ENCODE measurements around the gene DENND2C. TPM values are rescaled to one million over a fixed set of nuclear protein-coding genes. Genes with fewer than 3 reads are reported as not detected.
A peak's percentile ranks its signal among the peaks of the same experiment; 100 is the strongest.

DENND2C gene
- total and polyA plus RNA-seq, 9 donors, result 1.5 to 3.6 (median 2.6) TPM

DNA sequence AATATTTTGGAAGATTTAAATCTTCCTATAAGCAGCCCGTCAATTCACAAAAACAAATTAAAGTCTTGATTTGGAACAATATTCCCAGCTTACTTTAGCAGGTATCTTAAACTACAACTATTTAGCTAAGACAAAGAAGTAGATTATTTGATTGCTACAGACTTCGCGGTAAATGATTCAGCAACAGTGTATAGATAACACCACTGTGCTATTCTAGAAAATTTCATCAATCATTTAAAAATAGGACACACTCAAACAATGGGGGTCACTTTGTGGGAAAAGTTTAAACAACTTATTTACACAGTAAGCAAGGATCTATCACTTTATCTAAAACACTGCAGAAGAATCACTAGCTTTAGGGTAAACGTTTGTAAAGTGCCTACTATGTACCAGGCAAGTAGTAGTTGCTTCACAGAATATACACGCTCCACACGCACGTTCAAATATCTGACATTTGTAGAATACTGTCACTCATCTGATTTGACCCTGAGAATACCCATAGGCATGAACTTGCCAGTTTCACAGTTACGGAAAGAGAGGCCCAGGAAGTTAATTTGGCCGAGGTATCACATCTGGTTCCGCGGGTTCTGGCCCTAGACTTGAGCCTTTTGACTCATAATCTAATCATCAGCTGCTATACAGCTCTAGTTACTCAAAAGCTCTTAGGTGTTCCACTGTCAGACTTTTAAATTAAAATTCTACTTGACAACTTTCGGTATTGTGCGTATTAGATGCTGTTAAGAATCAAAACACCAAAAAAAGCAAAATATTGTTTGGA lies 876 bp downstream of the DENND2C start:
- TF ChIP-seq POLR2A (IDR thresholded peaks at IDR 0.05) (no peak), EP300 (IDR thresholded peaks at IDR 0.05) (no peak)
- TF ChIP-seq, protein P1, sequence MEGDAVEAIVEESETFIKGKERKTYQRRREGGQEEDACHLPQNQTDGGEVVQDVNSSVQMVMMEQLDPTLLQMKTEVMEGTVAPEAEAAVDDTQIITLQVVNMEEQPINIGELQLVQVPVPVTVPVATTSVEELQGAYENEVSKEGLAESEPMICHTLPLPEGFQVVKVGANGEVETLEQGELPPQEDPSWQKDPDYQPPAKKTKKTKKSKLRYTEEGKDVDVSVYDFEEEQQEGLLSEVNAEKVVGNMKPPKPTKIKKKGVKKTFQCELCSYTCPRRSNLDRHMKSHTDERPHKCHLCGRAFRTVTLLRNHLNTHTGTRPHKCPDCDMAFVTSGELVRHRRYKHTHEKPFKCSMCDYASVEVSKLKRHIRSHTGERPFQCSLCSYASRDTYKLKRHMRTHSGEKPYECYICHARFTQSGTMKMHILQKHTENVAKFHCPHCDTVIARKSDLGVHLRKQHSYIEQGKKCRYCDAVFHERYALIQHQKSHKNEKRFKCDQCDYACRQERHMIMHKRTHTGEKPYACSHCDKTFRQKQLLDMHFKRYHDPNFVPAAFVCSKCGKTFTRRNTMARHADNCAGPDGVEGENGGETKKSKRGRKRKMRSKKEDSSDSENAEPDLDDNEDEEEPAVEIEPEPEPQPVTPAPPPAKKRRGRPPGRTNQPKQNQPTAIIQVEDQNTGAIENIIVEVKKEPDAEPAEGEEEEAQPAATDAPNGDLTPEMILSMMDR (IDR thresholded peaks at IDR 0.05), result no peak
- no peak overlapping the region for H3K27ac ChIP-seq
- peak overlapping the region; percentile 82 for H3K4me3 ChIP-seq
- no peaks in the 10 kb centered on the region for H3K9me3 ChIP-seq
- DNase-seq, result no peak
- intact Hi-C loops (cut with DNase I), result no loop called here
- no peaks in the 10 kb centered on the region for H3K27me3 ChIP-seq
- H3K4me1 ChIP-seq (ENCODE audit: insufficient read depth), result peaks cover 3% of the 10 kb centered on the region
- 40 to 43% (median 42%) methylated on average over 13 of the region's 13 CpGs for WGBS, 3 donors
- H3K36me3 ChIP-seq, result no peaks in the 10 kb centered on the region

DNA sequence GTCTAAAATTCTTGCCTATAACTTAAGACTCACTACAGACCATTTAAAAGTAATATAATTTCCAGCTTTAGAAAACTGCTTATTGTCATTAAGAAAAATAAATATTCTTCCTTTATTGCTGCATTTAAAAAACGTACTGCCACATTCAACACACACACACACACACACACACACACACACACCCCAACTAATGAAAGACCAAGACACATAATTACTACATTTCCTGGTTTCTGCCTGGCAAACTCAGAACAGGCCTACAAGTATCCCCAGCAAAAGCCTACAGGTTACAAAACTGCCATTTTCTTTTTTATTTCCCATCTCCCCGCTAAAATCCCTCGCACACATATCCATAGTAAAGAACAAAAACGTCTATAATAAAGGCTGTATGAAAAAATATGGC lies 1.5 kb downstream of the DENND2C start:
- no peak overlapping the region for H3K4me3 ChIP-seq
- no peak overlapping the region for H3K27ac ChIP-seq
- no peak for DNase-seq
- TF ChIP-seq POLR2A (IDR thresholded peaks at IDR 0.05) (no peak), EP300 (IDR thresholded peaks at IDR 0.05) (no peak)
- TF ChIP-seq, protein P1 (IDR thresholded peaks at IDR 0.05), result no peak
- peaks cover 3% of the 10 kb centered on the region for H3K4me1 ChIP-seq (ENCODE audit: insufficient read depth)
- intact Hi-C loops (cut with DNase I), result no loop called here
- no peaks in the 10 kb centered on the region for H3K9me3 ChIP-seq
- H3K36me3 ChIP-seq, result no peaks in the 10 kb centered on the region
- WGBS, 3 donors, result 82 to 93% (median 90%) methylated on average over 4 of the region's 4 CpGs
- H3K27me3 ChIP-seq, result no peaks in the 10 kb centered on the region

GRCh38 chr1:114666954-114667353 lies 2.9 kb downstream of the DENND2C start:
- intact Hi-C loops (cut with DNase I), result no loop called here
- 91 to 94% (median 92%) methylated on average over 3 of the region's 3 CpGs for WGBS, 3 donors
- Histone ChIP-seq H3K4me1 (ENCODE audit: insufficient read depth) (peaks cover 3% of the 10 kb centered on the region), H3K27me3 (no peaks in the 10 kb centered on the region), H3K36me3 (no peaks in the 10 kb centered on the region), H3K4me3 (no peak overlapping the region), H3K9me3 (no peaks in the 10 kb centered on the region), H3K27ac (no peak overlapping the region)
- no peak for DNase-seq
- TF ChIP-seq POLR2A (IDR thresholded peaks at IDR 0.05) (no peak), EP300 (IDR thresholded peaks at IDR 0.05) (no peak)
- TF ChIP-seq, protein P1 (IDR thresholded peaks at IDR 0.05), result no peak

DNA sequence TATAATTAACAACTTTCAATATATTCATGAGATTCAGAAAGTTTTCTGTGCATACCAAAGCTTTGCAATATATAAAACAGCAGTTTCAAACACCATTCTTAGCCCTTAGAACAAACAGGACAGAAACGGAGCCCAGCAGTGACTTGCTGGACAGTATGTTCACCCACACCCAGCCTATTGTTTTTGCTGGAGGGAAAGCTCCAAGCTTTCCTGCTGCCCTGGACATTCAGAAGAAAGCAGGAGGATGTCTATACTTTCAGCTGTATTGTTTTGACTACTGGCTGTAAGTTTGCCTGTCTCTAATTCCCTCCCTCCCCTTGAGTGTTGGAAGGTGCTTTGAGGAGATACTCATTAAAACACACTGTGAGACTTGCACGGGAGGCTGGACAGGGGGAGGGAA lies 9.6 kb downstream of the DENND2C start:
- H3K27ac ChIP-seq, result no peak overlapping the region
- intact Hi-C loops (cut with DNase I), result no loop called here
- TF ChIP-seq POLR2A (IDR thresholded peaks at IDR 0.05) (no peak), EP300 (IDR thresholded peaks at IDR 0.05) (no peak)
- TF ChIP-seq, protein P1 (IDR thresholded peaks at IDR 0.05), result no peak
- no peak overlapping the region for H3K4me3 ChIP-seq
- DNase-seq, result no peak
- no peaks in the 10 kb centered on the region for H3K36me3 ChIP-seq
- H3K27me3 ChIP-seq, result no peaks in the 10 kb centered on the region
- H3K4me1 ChIP-seq (ENCODE audit: insufficient read depth), result no peaks in the 10 kb centered on the region
- 2 to 16% (median 3%) methylated on average over 2 of the region's 2 CpGs for WGBS, 3 donors
- no peaks in the 10 kb centered on the region for H3K9me3 ChIP-seq

All from ovary (tissue), 9 donors.